Spleen (tissue), 7 donors: Measurements from ENCODE around the gene HNRNPK.

Experiments used
- POLR2AphosphoS5 ChIP-seq, 3 donors: sonication (generic); formaldehyde crosslinking; IDR thresholded peaks; one replicate each; pipeline ENCODE4 v1.5.1; 2017; ENCODE audit warnings: antibody characterized with exemption in 3 of 3
- TF ChIP-seq, protein P1 (sequence below), 11 experiments: fragments of 200-600 bp in 7 of 11; fragments of 450-650 bp in 4 of 11; sonication (generic) in 4 of 11; IDR thresholded peaks in 8 of 11; conservative IDR thresholded peaks in 3 of 11; 1 replicate in 7 of 11; 2 replicates in 4 of 11; pipeline versions ENCODE4 v1.4.0 to v1.8.0; 2016 to 2021; ENCODE audit warnings: antibody characterized with exemption in 11 of 11, inconsistent platforms in 4 of 11, mild to moderate bottlenecking in 1 of 11
- donor health status: DM: no; HTN: no; CAD: no; lungs with moderate emphysema.
- donor health status: DM: no; HTN: no; CAD: no.
- donor health status: DM: no; HTN: no; CAD: no.

DNA sequence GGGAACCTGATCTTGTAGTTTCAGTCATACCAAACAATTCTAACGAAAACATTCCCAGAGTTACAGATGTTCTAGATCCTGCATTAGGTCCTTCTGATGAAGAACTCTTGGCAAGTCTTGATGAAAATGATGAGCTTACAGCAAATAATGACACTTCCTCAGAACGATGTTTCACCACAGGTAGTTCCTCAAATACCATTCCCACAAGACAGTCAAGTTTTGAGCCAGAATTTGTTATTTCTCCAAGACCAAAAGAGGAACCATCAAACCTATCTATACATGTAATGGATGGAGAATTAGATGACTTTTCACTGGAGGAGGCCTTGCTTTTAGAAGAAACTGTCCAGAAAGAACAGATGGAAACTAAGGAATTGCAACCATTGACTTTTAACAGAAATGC, 21.6 kb upstream of the HNRNPK start:
- TF ChIP-seq, protein P1, sequence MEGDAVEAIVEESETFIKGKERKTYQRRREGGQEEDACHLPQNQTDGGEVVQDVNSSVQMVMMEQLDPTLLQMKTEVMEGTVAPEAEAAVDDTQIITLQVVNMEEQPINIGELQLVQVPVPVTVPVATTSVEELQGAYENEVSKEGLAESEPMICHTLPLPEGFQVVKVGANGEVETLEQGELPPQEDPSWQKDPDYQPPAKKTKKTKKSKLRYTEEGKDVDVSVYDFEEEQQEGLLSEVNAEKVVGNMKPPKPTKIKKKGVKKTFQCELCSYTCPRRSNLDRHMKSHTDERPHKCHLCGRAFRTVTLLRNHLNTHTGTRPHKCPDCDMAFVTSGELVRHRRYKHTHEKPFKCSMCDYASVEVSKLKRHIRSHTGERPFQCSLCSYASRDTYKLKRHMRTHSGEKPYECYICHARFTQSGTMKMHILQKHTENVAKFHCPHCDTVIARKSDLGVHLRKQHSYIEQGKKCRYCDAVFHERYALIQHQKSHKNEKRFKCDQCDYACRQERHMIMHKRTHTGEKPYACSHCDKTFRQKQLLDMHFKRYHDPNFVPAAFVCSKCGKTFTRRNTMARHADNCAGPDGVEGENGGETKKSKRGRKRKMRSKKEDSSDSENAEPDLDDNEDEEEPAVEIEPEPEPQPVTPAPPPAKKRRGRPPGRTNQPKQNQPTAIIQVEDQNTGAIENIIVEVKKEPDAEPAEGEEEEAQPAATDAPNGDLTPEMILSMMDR (IDR thresholded peaks at IDR 0.05 in 8 of 11, conservative IDR thresholded peaks at IDR 0.05 in 3 of 11): no peak
- TF ChIP-seq POLR2AphosphoS5 (IDR thresholded peaks at IDR 0.05): no peak
